MM.1S (cell line): Measurements from ENCODE around the gene CDIPT.

Experiments used
- DNase-seq: peaks from one replicate; pipeline ENCODE4 v3.0.0-alpha.2; 2015
- H2AFZ ChIP-seq: fragments of 300-600 bp; sonication (generic); 2 replicates; pipeline ENCODE4 v1.6.0; 2016; ENCODE audit warnings: antibody characterized with exemption, low read length
- H3F3A ChIP-seq: fragments of 300-600 bp; sonication (generic); 2 replicates; pipeline ENCODE4 v1.6.1; 2016; ENCODE audit warnings: mild to moderate bottlenecking, antibody characterized with exemption, low read length, moderate library complexity, mixed read lengths; ENCODE audit not compliant: insufficient read depth
- H3K27ac ChIP-seq: fragments of 300-600 bp; sonication (generic); 2 replicates; pipeline ENCODE4 v1.5.1; 2016; ENCODE audit warnings: mild to moderate bottlenecking, low read length
- H3K27me3 ChIP-seq: fragments of 300-600 bp; sonication (generic); replicated peaks from 2 replicates; pipeline ENCODE4 v1.6.0; 2016; ENCODE audit warnings: low read length; ENCODE audit not compliant: insufficient read depth
- H3K36me3 ChIP-seq: fragments of 300-600 bp; sonication (generic); replicated peaks from 2 replicates; pipeline ENCODE4 v1.6.1; 2016; ENCODE audit warnings: mild to moderate bottlenecking, low read length, mixed read lengths; ENCODE audit not compliant: insufficient read depth
- H3K4me1 ChIP-seq: fragments of 300-600 bp; sonication (generic); 2 replicates; pipeline ENCODE4 v1.6.1; 2016; ENCODE audit warnings: low read length, mixed read lengths
- H3K4me2 ChIP-seq: fragments of 300-600 bp; sonication (generic); 2 replicates; pipeline ENCODE4 v1.6.0; 2016; ENCODE audit warnings: low read depth, low read length
- H3K4me3 ChIP-seq: fragments of 300-600 bp; sonication (generic); 2 replicates; pipeline ENCODE4 v1.5.1; 2016; ENCODE audit warnings: low read length, mixed read lengths
- H3K79me2 ChIP-seq: fragments of 300-600 bp; sonication (generic); 2 replicates; pipeline ENCODE4 v1.6.1; 2016; ENCODE audit warnings: mixed run types, low read length, mixed read lengths
- H3K9ac ChIP-seq: fragments of 300-600 bp; sonication (generic); 2 replicates; pipeline ENCODE4 v1.6.1; 2016; ENCODE audit warnings: low read length, mixed read lengths
- H3K9me2 ChIP-seq: fragments of 300-600 bp; sonication (generic); replicated peaks from 2 replicates; pipeline ENCODE4 v1.6.1; 2016; ENCODE audit warnings: mild to moderate bottlenecking, low read length, mixed read lengths; ENCODE audit not compliant: insufficient read depth
- H3K9me3 ChIP-seq: fragments of 300-600 bp; sonication (generic); replicated peaks from 2 replicates; pipeline ENCODE4 v1.6.1; 2016; ENCODE audit warnings: mild to moderate bottlenecking, low read length, mixed read lengths; ENCODE audit not compliant: insufficient read depth
- H4K20me1 ChIP-seq: fragments of 300-600 bp; sonication (generic); 2 replicates; pipeline ENCODE4 v1.6.1; 2016; ENCODE audit warnings: mild to moderate bottlenecking, low read length, moderate library complexity, mixed read lengths; ENCODE audit not compliant: insufficient read depth
- EZH2 ChIP-seq: fragments of 300-600 bp; sonication (generic); optimal IDR thresholded peaks from 2 replicates; pipeline ENCODE3; 2017; ENCODE audit warnings: low read depth, mild to moderate bottlenecking, antibody characterized with exemption, low read length, mixed read lengths
- EZH2phosphoT487 ChIP-seq: fragments of 300-600 bp; sonication (generic); IDR thresholded peaks from 2 replicates; pipeline ENCODE4 v1.6.1; 2018; ENCODE audit warnings: antibody characterized with exemption, low read length
- TF ChIP-seq, protein P1 (sequence below): fragments of 300-600 bp; sonication (generic); IDR thresholded peaks from 2 replicates; pipeline ENCODE4 v1.5.1; 2016; ENCODE audit warnings: antibody characterized with exemption, low read length, mixed read lengths

The CDIPT gene

DNA sequence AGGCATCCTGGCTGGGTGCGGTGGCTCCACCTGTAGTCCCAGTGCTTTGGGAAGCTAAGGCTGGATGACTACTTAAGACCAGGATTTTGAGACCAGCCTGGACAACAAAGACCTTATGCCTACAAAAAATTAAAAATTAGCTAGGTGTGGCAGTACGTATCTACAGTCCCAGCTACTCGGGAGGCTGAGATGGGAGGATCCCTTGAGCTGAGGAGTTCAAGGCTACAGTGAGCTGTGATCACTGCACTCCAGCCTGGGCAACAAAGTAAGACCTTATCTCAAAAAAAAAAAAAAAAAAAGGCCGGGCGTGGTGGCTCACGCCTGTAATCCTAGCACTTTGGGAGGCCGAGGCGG, 36.7 kb downstream of the CDIPT start:
- Histone ChIP-seq H3K27ac (no peak overlapping the region), H3K79me2 (peaks cover 55% of the 10 kb centered on the region), H3K36me3 (no peaks in the 10 kb centered on the region), H3K9me2 (no peaks in the 10 kb centered on the region), H3K4me1 (peaks cover 26% of the 10 kb centered on the region), H3K4me2 (no peak overlapping the region), H4K20me1 (no peaks in the 10 kb centered on the region), H3K9ac (no peak overlapping the region), H3F3A (peaks cover 11% of the 10 kb centered on the region), H3K4me3 (no peak overlapping the region), H2AFZ (no peak overlapping the region), H3K27me3 (no peaks in the 10 kb centered on the region), H3K9me3 (no peaks in the 10 kb centered on the region)
- no peak for DNase-seq
- no peak for TF ChIP-seq EZH2
- TF ChIP-seq, protein P1, sequence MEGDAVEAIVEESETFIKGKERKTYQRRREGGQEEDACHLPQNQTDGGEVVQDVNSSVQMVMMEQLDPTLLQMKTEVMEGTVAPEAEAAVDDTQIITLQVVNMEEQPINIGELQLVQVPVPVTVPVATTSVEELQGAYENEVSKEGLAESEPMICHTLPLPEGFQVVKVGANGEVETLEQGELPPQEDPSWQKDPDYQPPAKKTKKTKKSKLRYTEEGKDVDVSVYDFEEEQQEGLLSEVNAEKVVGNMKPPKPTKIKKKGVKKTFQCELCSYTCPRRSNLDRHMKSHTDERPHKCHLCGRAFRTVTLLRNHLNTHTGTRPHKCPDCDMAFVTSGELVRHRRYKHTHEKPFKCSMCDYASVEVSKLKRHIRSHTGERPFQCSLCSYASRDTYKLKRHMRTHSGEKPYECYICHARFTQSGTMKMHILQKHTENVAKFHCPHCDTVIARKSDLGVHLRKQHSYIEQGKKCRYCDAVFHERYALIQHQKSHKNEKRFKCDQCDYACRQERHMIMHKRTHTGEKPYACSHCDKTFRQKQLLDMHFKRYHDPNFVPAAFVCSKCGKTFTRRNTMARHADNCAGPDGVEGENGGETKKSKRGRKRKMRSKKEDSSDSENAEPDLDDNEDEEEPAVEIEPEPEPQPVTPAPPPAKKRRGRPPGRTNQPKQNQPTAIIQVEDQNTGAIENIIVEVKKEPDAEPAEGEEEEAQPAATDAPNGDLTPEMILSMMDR: no peak
- no peak for TF ChIP-seq EZH2phosphoT487

DNA sequence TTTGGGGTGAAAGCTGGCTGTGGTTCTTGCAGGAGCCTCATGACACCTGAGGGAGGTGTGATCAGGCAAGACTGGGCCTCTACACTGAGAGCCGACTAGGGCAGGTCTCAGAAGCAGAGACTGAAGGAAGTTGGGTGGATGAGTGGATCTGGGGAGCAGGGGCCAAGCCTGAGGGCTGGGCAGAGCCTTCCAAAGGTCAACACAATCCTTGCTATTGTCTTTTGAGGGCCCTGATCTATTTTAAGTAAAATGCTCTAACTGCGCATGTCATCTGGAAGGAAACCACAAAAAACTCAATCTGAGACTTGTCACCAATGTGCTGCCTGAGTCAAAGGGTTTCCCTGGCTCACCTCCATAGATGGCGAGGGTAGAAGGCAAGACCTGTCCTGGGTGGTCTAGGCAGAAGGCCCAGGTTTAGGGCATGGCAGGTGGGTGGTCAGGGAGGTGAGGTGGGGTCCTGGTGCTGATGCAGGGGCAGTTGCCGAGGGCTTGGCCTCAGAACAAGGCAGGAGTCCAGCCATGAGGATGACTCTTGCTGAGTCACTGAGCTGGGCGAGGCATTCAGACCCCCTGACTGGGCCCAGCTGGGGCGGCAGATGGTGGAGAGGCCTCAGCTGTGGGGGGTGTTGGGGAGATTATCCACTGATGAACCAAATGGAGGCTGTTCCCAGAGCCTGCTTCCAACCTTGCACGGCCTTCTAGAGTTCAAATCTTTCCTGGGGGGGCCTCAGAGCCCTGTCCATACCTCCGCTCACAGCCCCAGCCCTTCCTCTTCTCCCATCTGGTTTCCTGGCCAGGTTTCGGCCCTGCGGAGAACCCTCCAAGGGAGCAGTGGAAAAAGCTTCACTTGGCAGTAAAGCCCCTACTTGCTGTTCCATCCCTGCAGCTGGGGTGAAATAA, 37.6 kb downstream of the CDIPT start:
- no peaks in the 10 kb centered on the region for H3K36me3 ChIP-seq
- no peaks in the 10 kb centered on the region for H3K9me3 ChIP-seq
- H3K4me1 ChIP-seq: peaks cover 30% of the 10 kb centered on the region
- H3K27me3 ChIP-seq: no peaks in the 10 kb centered on the region
- no peak overlapping the region for H3K9ac ChIP-seq
- no peak overlapping the region; the same call in 1 of the 2 replicates for H3K27ac ChIP-seq
- no peaks in the 10 kb centered on the region for H3K9me2 ChIP-seq
- H2AFZ ChIP-seq: no peak overlapping the region
- peaks cover 20% of the 10 kb centered on the region for H3F3A ChIP-seq
- H3K4me3 ChIP-seq: no peak overlapping the region
- no peaks in the 10 kb centered on the region for H4K20me1 ChIP-seq
- peak overlapping the region; percentile 36 for H3K4me2 ChIP-seq
- TF ChIP-seq, protein P1: no peak
- no peak for TF ChIP-seq EZH2phosphoT487
- H3K79me2 ChIP-seq: peaks cover 64% of the 10 kb centered on the region
- DNase-seq: peak; percentile 51

DNA sequence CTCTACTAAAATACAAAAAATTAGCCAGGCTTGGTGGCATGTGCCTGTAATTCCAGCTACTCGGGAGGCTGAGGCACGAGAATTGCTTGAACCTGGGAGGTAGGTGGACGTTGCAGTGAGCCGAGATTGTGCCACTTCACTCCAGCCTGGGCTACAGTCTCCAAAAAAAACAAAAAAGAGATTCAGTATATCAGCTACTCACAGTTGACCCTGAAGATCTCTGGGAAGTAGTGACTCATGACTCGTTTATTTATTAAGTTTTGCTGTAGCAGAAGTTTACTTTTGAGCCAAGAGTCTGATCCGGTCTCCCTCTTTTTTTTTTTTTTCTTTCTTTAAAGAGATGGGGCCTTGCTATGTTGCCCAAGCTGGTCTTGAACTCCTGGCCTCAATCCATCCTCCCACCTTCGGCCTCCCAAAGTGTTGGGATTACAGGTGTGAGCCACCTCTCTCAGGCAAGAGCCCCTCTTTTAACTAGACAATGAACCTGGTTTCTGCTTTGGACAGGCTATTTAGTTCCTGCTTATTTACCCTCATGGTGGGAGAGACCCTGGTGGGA, 38.4 kb downstream of the CDIPT start:
- Histone ChIP-seq H3F3A (peaks cover 28% of the 10 kb centered on the region), H3K4me2 (peak overlapping the region; percentile 36), H3K36me3 (no peaks in the 10 kb centered on the region), H3K79me2 (peaks cover 65% of the 10 kb centered on the region), H3K4me1 (peaks cover 34% of the 10 kb centered on the region), H4K20me1 (no peaks in the 10 kb centered on the region), H2AFZ (no peak overlapping the region), H3K27me3 (no peaks in the 10 kb centered on the region), H3K9me3 (no peaks in the 10 kb centered on the region), H3K27ac (no peak overlapping the region; the same call in 1 of the 2 replicates), H3K9ac (no peak overlapping the region), H3K4me3 (no peak overlapping the region), H3K9me2 (no peaks in the 10 kb centered on the region)
- TF ChIP-seq EZH2 (no peak), EZH2phosphoT487 (no peak)
- TF ChIP-seq, protein P1: no peak
- no peak for DNase-seq
